Natural killer cell (primary cell): ENCODE data around the gene GPR157. TPM values are rescaled to one million over a fixed set of nuclear protein-coding genes. Genes with fewer than 3 reads are reported as not detected.

ENCODE experiments used
- ATAC-seq, 3 donors: fragments of 150-1000 bp in 2 of 3; fragments of 200-7000 bp in 1 of 3; cut with Tn5 transposase; 1 replicate in 1 of 3; 2 replicates in 2 of 3; pipeline ENCODE4 v1.10.0; 2021; ENCODE audit warnings: mild to moderate bottlenecking in 2 of 3, moderate library complexity in 2 of 3
- DNase-seq, 2 donors: peaks; one replicate each; pipeline versions ENCODE4 v3.0.0 to v3.0.0-alpha.2; 2013 to 2021; ENCODE audit warnings: mixed read lengths in 1 of 2
- H3K27ac ChIP-seq: one replicate; pipeline ENCODE4 v1.5.1; 2013; ENCODE audit warnings: mild to moderate bottlenecking, low read length
- H3K27me3 ChIP-seq: one replicate; pipeline ENCODE4 v1.6.1; 2013; ENCODE audit warnings: low read length; ENCODE audit not compliant: control insufficient read depth, insufficient read depth
- H3K36me3 ChIP-seq: one replicate; pipeline ENCODE4 v1.6.1; 2013; ENCODE audit warnings: low read length; ENCODE audit not compliant: control insufficient read depth, insufficient read depth
- H3K4me1 ChIP-seq: one replicate; pipeline ENCODE4 v1.6.1; 2013; ENCODE audit warnings: low read length; ENCODE audit not compliant: control insufficient read depth, insufficient read depth
- H3K4me3 ChIP-seq: one replicate; pipeline ENCODE4 v1.5.1; 2013; ENCODE audit warnings: low read length
- H3K9me3 ChIP-seq: one replicate; pipeline ENCODE4 v1.6.1; 2013; ENCODE audit warnings: low read length; ENCODE audit not compliant: control insufficient read depth, insufficient read depth
- H3K27ac Mint-ChIP-seq, 2 donors: one replicate each; pipeline ENCODE4 v1.8.0; 2022; ENCODE audit warnings: mild to moderate bottlenecking in 2 of 2, mixed read lengths in 2 of 2, moderate library complexity in 1 of 2
- H3K27me3 Mint-ChIP-seq, 2 donors: one replicate each; pipeline ENCODE4 v1.8.0; 2022; ENCODE audit warnings: low read depth in 2 of 2, mixed read lengths in 2 of 2
- H3K36me3 Mint-ChIP-seq: one replicate; pipeline ENCODE4 v1.8.0; 2022; ENCODE audit warnings: mixed read lengths
- H3K4me1 Mint-ChIP-seq, 2 donors: one replicate each; pipeline ENCODE4 v1.8.0; 2022; ENCODE audit warnings: mixed read lengths in 2 of 2
- H3K4me3 Mint-ChIP-seq: one replicate; pipeline ENCODE4 v1.8.0; 2022; ENCODE audit warnings: mild to moderate bottlenecking, moderate library complexity, mixed read lengths
- H3K9me3 Mint-ChIP-seq, 2 donors: one replicate each; pipeline ENCODE4 v1.8.0; 2022; ENCODE audit warnings: mixed read lengths in 2 of 2
- CTCF ChIP-seq: fragments of 200-600 bp; IDR thresholded peaks from one replicate; pipeline ENCODE4 v1.8.0; 2022; ENCODE audit warnings: antibody characterized with exemption
- WGBS: methylation state at CpG from one replicate; pipeline ENCODE4 v1.1.7; 2013; ENCODE audit warnings: missing lambda C conversion rate; ENCODE audit not compliant: insufficient coverage; 5-methylcytosine and 5-hydroxymethylcytosine counted together
- intact Hi-C: fragments of 100-400 bp; cut with micrococcal nuclease; formaldehyde crosslinking; loops from one replicate; pipeline ENCODE4 v1.14.2; 2022
- total RNA-seq, 4 donors: library from RNA; stranded (reverse); fragments of 120-200 nt in 1 of 4; gene quantifications; one replicate each; pipeline versions ENCODE4 v1.2.3 to v1.2.4, GENCODE V29; 2013 to 2022

Gene GPR157
- total RNA-seq, 3 donors from 2014 or later (not counting 1 experiment from before 2014, with no cell fraction given): 1.00 to 1.2 (median 1.1) TPM

- Mint-ChIP-seq H3K27me3 (peaks cover 0 to 3% of the 10 kb centered on the region in 2 donors), H3K9me3 (no peaks in the 10 kb centered on the region), H3K27ac (no peak overlapping the region), H3K4me1 (no peaks in the 10 kb centered on the region), H3K4me3 (no peak overlapping the region), H3K36me3 (no peaks in the 10 kb centered on the region)
- H3K9me3 ChIP-seq: no peaks in the 10 kb centered on the region
- H3K27me3 ChIP-seq: no peaks in the 10 kb centered on the region
- no peak overlapping the region for H3K4me3 ChIP-seq
- no peak overlapping the region for H3K27ac ChIP-seq
- ATAC-seq (no peak), DNase-seq (no peak)
- no peak for TF ChIP-seq CTCF
- no peaks in the 10 kb centered on the region for H3K4me1 ChIP-seq
- H3K36me3 ChIP-seq: no peaks in the 10 kb centered on the region
- WGBS: 64% methylated on average over 4 of the region's 6 CpGs
- intact Hi-C loops: no loop called here
Measured at GRCh38 chr1:9061252-9061960, 67.5 kb downstream of the GPR157 start.

GRCh38 chr1:9059891-9060744, 68.8 kb downstream of the GPR157 start:
- peaks cover 0 to 1% of the 10 kb centered on the region in 2 donors for H3K27me3 Mint-ChIP-seq
- no peak overlapping the region for H3K27ac Mint-ChIP-seq
- intact Hi-C loops: no loop called here

GRCh38 chr1:9058465-9058864, 70.4 kb downstream of the GPR157 start:
- Mint-ChIP-seq H3K4me3 (no peak overlapping the region), H3K27ac (no peak overlapping the region), H3K9me3 (no peaks in the 10 kb centered on the region), H3K4me1 (no peaks in the 10 kb centered on the region), H3K36me3 (no peaks in the 10 kb centered on the region), H3K27me3 (no peaks in the 10 kb centered on the region)
- Histone ChIP-seq H3K27ac (no peak overlapping the region), H3K4me3 (no peak overlapping the region), H3K9me3 (no peaks in the 10 kb centered on the region), H3K27me3 (no peaks in the 10 kb centered on the region), H3K4me1 (no peaks in the 10 kb centered on the region), H3K36me3 (no peaks in the 10 kb centered on the region)
- 79% methylated on average over 2 of the region's 2 CpGs for WGBS
- intact Hi-C loops: no loop called here
- DNase-seq (no peak), ATAC-seq (no peak)
- no peak for TF ChIP-seq CTCF

More at GRCh38 chr1:9059891-9060744, 68.8 kb downstream of the GPR157 start:
- ATAC-seq: no peak
- no peaks in the 10 kb centered on the region for H3K27me3 ChIP-seq
- H3K4me3 ChIP-seq: no peak overlapping the region
- Mint-ChIP-seq H3K4me3 (no peak overlapping the region), H3K9me3 (no peaks in the 10 kb centered on the region), H3K36me3 (no peaks in the 10 kb centered on the region), H3K4me1 (no peaks in the 10 kb centered on the region)
- H3K9me3 ChIP-seq: no peaks in the 10 kb centered on the region
- TF ChIP-seq CTCF: no peak
- WGBS: 78% methylated on average over 4 of the region's 4 CpGs
- no peaks in the 10 kb centered on the region for H3K4me1 ChIP-seq
- no peak for DNase-seq
- no peak overlapping the region for H3K27ac ChIP-seq
- H3K36me3 ChIP-seq: no peaks in the 10 kb centered on the region
